Activated T-helper 1 cell treated with anti-CD3 and anti-CD28 coated beads, Interleukin-12 subunit alpha, Interleukin-12 subunit beta, Interleukin-2, Interleukin-4 antibody, amounts not matched to agents 30 ng/mL and 10 ng/mL and 1 ng/mL, durations not matched to agents 14 hours and 24 hours and 36 hours (primary cell): ENCODE measurements around the gene EYS. TPM values are rescaled to one million over a fixed set of nuclear protein-coding genes. Genes with fewer than 3 reads are reported as not detected.
"Not testable (repeated sequence)": the region's sequence is repeated elsewhere in the genome, so short reads cannot be mapped to it uniquely, and the experiment has no call there.

ENCODE experiments used
- DNase-seq: peaks from one replicate; pipeline ENCODE4 v3.0.0; 2021; ENCODE audit warnings: low spot score
- H3K27ac Mint-ChIP-seq: one replicate; pipeline ENCODE4 v1.8.0; 2021; ENCODE audit warnings: mild to moderate bottlenecking, mixed read lengths
- H3K27me3 Mint-ChIP-seq: one replicate; pipeline ENCODE4 v1.8.0; 2022; ENCODE audit warnings: mild to moderate bottlenecking, moderate library complexity, mixed read lengths; ENCODE audit not compliant: insufficient read depth
- H3K36me3 Mint-ChIP-seq: one replicate; pipeline ENCODE4 v1.8.0; 2021; ENCODE audit warnings: low read depth, mixed read lengths
- H3K4me1 Mint-ChIP-seq: one replicate; pipeline ENCODE4 v1.8.0; 2021; ENCODE audit warnings: low read depth, mixed read lengths
- H3K4me3 Mint-ChIP-seq: one replicate; pipeline ENCODE4 v1.8.0; 2021; ENCODE audit warnings: mild to moderate bottlenecking, moderate library complexity, mixed read lengths
- H3K9me3 Mint-ChIP-seq: one replicate; pipeline ENCODE4 v1.8.0; 2021; ENCODE audit warnings: mixed read lengths
- intact Hi-C: fragments of 100-400 bp; cut with micrococcal nuclease; formaldehyde crosslinking; loops from one replicate; pipeline ENCODE4 v1.15.1; 2024
- total RNA-seq: library from RNA; stranded (reverse); gene quantifications from 2 replicates; pipeline ENCODE4 v1.2.3, GENCODE V29; 2022

Gene EYS
- total RNA-seq, 1 donor from 2014 or later, result not detected

DNA sequence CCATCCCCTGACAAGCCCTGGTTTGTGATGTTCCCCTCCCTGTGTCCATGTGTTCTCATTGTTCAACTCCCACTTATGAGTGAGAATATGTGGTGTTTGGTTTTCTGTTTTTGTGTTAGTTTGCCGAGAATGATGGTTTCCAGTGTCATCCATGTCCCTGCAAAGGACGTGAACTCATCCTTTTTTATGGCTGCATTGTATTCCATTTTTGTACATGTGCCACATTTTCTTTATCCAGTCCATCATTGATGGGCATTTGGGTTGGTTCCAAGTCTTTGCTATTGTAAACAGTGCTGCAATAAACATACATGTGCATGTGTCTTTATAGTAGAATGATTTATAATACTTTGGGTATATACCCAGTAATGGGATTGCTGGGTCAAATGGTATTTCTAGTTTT lies 1468.1 kb downstream of the EYS start:
- intact Hi-C loops, H3K27me3 Mint-ChIP-seq, H3K4me3 Mint-ChIP-seq, H3K27ac Mint-ChIP-seq, H3K36me3 Mint-ChIP-seq, H3K9me3 Mint-ChIP-seq, H3K4me1 Mint-ChIP-seq, DNase-seq: not testable (repeated sequence)

DNA sequence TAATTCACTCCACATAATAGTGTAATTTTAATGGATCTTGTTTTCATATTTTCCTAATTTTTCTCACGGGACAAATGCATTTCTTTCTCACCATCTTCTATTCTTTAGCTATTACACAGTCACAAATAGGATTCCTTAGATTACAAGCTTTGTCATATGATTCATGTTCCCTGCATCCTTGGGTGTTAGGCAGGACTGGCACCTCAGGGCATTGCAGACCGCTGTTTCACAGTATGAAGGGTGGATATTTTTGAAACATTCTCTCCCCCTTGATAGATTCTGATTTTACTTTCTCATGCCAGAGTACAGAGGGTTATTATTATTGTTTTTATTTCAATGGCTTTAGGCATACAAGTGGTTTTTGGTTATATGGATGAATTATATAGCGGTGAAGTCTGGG lies 1469.0 kb downstream of the EYS start:
- H3K4me1 Mint-ChIP-seq, result no peaks in the 10 kb centered on the region
- DNase-seq, result no peak
- intact Hi-C loops, result no loop called here
- no peaks in the 10 kb centered on the region for H3K36me3 Mint-ChIP-seq
- no peak overlapping the region for H3K27ac Mint-ChIP-seq
- peaks cover 5% of the 10 kb centered on the region for H3K9me3 Mint-ChIP-seq
- no peak overlapping the region for H3K4me3 Mint-ChIP-seq
- no peaks in the 10 kb centered on the region for H3K27me3 Mint-ChIP-seq

DNA sequence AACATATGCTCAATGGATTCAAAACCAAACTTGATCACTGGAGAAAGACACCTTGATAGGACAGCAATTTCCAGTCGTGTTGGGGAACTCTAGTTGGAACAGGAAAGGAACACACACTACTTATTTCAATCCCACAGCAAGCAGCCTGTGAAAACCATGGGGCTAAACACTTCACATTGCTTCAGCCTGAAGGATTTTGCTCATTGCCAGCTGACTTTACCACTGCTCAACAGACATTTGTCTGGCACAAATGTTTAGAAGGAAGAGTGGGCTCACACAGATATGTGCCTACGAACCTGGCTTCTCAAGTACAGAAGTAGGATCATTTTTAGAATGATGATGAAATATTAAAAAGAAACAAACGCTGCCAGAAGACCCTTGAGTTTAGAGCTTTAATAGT lies 1473.3 kb downstream of the EYS start:
- no peaks in the 10 kb centered on the region for H3K9me3 Mint-ChIP-seq
- H3K27me3 Mint-ChIP-seq, result no peaks in the 10 kb centered on the region
- H3K36me3 Mint-ChIP-seq, result no peaks in the 10 kb centered on the region
- H3K4me3 Mint-ChIP-seq, result no peak overlapping the region
- H3K4me1 Mint-ChIP-seq, result no peaks in the 10 kb centered on the region
- no peak overlapping the region for H3K27ac Mint-ChIP-seq
- intact Hi-C loops, result no loop called here
- DNase-seq, result no peak

DNA sequence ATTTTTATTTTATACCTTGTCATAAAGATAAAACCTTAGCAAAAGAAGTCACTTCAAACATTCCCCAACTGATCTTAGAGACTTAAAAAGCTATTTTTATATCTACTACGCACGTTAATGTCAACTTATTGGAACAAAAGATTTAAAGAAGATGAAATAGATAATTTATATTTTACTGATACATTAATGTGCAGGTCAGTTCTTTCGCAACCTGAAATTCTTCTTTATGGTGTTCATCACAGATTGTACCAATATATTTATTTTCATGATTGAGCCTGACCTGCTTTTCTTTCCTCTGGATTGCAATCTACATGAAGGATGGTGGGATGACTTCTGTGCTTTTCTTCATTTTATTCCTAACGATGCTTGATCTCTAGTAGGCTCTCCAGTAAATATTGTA lies 1475.1 kb downstream of the EYS start:
- H3K27ac Mint-ChIP-seq, result no peak overlapping the region
- H3K9me3 Mint-ChIP-seq, result no peaks in the 10 kb centered on the region
- no peak overlapping the region for H3K4me3 Mint-ChIP-seq

DNA sequence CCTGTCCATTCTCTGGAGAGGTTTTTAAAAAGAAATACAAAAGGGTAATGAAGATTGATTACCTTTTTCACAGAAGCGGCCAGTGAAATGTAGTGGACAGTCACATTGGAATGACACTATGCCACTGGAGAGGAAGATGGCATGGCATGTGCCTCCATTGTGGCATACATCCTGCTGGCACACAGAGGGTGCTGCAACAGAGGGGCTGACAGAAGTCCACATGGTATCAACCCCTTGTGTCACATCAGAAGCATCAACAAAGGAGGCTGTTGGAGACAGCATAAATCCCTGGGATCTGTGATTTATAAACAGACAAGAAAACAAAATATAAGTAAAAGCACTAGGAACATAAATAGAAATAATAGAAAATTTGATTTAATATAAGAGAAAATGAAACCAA lies 1476.5 kb downstream of the EYS start:
- no peaks in the 10 kb centered on the region for H3K27me3 Mint-ChIP-seq
- H3K9me3 Mint-ChIP-seq, result no peaks in the 10 kb centered on the region
- no peak for DNase-seq
- H3K36me3 Mint-ChIP-seq, result no peaks in the 10 kb centered on the region
- no peaks in the 10 kb centered on the region for H3K4me1 Mint-ChIP-seq
- intact Hi-C loops, result no loop called here
- H3K27ac Mint-ChIP-seq, result no peak overlapping the region
- H3K4me3 Mint-ChIP-seq, result no peak overlapping the region

More for the DNA sequence above, 1475.1 kb downstream of the EYS start:
- no peaks in the 10 kb centered on the region for H3K4me1 Mint-ChIP-seq
- no peaks in the 10 kb centered on the region for H3K36me3 Mint-ChIP-seq
- H3K27me3 Mint-ChIP-seq, result no peaks in the 10 kb centered on the region
- DNase-seq, result no peak
- intact Hi-C loops, result no loop called here

DNA sequence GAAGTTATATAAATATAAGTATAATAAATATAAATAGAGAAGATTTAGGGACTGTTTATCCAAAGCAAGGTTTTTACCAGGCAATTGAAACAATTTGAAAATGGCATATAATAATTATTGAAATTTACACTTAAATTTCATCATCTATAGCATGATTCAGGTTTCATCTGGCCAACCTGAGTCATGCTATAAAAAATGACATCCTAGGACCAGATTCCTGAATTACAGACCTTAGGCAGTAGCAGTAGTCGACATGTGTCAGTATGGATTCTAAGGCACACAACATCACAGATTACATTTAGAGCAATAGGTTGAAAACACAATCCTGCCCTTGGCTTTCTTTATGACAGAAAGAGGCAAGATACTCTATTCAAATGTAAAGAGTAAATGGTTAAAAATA lies 1479.2 kb downstream of the EYS start:
- H3K9me3 Mint-ChIP-seq, result no peaks in the 10 kb centered on the region
- no peak overlapping the region for H3K4me3 Mint-ChIP-seq
- no peak overlapping the region for H3K27ac Mint-ChIP-seq
- H3K36me3 Mint-ChIP-seq, result no peaks in the 10 kb centered on the region
- intact Hi-C loops, result no loop called here
- H3K27me3 Mint-ChIP-seq, result no peaks in the 10 kb centered on the region
- no peak for DNase-seq
- no peaks in the 10 kb centered on the region for H3K4me1 Mint-ChIP-seq

DNA sequence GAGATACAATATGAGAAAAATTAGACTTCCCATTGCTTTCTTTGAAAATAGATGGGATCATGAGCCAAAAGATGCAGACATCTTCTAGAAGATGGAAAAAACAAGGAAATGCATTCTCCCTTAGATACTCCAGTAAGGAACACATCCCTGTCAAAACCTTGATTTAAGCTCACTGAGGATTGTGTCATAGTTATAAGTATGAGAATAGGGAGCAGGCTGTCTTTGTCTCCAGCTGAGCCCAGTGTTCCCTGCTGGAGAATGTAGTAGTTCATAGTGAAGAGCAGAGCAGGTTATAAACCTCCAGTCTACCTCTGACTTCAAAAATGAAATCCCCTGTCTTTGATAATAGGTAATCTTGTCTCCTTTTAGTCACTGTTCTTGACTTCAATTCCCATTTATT lies 1481.5 kb downstream of the EYS start:
- Mint-ChIP-seq H3K9me3 (no peaks in the 10 kb centered on the region), H3K36me3 (no peaks in the 10 kb centered on the region), H3K27me3 (no peaks in the 10 kb centered on the region), H3K27ac (no peak overlapping the region), H3K4me1 (no peaks in the 10 kb centered on the region), H3K4me3 (no peak overlapping the region)
- no peak for DNase-seq
- intact Hi-C loops, result no loop called here

DNA sequence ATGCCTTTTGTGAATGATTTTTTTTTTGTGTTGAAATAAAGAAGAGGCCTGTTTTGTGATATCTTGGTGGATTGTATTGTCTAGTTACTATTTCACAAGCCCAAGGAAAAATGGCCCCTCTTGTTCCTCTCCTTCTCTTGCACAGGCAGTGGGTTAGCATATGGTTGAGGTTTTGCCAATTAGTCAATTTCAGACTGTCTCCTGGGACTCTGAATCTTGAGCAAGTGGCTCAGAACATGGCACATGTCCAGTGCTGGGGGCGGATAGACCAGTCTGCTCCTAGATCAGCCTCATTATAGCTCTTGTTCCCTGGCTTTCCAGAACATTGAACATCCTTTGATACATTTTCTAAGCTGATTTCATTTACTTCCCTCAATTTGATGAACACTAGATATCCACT lies 1482.2 kb downstream of the EYS start:
- no peak for DNase-seq
- no peaks in the 10 kb centered on the region for H3K36me3 Mint-ChIP-seq
- intact Hi-C loops, result no loop called here
- H3K4me1 Mint-ChIP-seq, result no peaks in the 10 kb centered on the region
- H3K27me3 Mint-ChIP-seq, result no peaks in the 10 kb centered on the region
- H3K9me3 Mint-ChIP-seq, result no peaks in the 10 kb centered on the region
- H3K27ac Mint-ChIP-seq, result no peak overlapping the region
- H3K4me3 Mint-ChIP-seq, result no peak overlapping the region

DNA sequence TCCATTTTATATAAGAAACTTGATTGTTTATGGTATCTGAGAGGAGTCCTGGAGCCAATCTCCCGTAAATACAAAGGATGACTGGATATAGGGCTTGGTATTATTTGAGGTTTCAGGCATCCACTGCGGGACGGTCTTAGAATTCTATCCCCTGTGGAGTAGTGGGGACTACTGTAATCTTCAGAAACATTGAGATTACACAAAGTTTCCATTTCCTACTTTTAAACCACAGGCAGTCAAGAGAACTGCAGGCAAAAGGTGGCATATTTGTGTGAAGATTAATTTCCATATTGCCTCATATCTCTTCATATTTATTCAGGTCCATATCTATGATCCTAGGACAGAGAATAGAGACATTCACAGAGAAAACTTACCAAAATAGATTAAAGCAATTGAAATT lies 1485.2 kb downstream of the EYS start:
- Mint-ChIP-seq H3K4me3 (no peak overlapping the region), H3K9me3 (no peaks in the 10 kb centered on the region), H3K36me3 (no peaks in the 10 kb centered on the region), H3K27me3 (no peaks in the 10 kb centered on the region), H3K27ac (no peak overlapping the region), H3K4me1 (no peaks in the 10 kb centered on the region)
- intact Hi-C loops, result no loop called here
- no peak for DNase-seq

DNA sequence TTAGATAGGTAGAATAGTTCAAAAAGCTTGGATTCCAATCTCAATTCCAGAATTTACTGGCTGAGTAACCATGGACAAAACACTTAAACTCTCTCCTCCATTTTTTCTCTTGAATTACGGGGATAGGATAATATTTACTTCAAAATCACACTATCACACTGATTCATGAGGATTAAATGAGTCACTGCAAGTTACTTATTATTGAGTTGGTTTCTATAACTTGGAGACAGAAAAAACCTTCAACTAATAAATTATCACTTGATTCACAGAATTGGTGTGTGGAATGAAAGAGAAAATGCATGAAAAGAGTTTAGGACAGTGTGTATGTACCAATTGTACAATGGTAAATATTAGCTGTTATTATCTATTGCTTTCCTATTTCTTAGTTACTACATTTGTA lies 1486.2 kb downstream of the EYS start:
- no peaks in the 10 kb centered on the region for H3K36me3 Mint-ChIP-seq
- H3K27me3 Mint-ChIP-seq, result no peaks in the 10 kb centered on the region
- no peaks in the 10 kb centered on the region for H3K9me3 Mint-ChIP-seq
- H3K4me1 Mint-ChIP-seq, result no peaks in the 10 kb centered on the region
- no peak overlapping the region for H3K27ac Mint-ChIP-seq
- H3K4me3 Mint-ChIP-seq, result no peak overlapping the region
- DNase-seq, result no peak
- intact Hi-C loops, result no loop called here

DNA sequence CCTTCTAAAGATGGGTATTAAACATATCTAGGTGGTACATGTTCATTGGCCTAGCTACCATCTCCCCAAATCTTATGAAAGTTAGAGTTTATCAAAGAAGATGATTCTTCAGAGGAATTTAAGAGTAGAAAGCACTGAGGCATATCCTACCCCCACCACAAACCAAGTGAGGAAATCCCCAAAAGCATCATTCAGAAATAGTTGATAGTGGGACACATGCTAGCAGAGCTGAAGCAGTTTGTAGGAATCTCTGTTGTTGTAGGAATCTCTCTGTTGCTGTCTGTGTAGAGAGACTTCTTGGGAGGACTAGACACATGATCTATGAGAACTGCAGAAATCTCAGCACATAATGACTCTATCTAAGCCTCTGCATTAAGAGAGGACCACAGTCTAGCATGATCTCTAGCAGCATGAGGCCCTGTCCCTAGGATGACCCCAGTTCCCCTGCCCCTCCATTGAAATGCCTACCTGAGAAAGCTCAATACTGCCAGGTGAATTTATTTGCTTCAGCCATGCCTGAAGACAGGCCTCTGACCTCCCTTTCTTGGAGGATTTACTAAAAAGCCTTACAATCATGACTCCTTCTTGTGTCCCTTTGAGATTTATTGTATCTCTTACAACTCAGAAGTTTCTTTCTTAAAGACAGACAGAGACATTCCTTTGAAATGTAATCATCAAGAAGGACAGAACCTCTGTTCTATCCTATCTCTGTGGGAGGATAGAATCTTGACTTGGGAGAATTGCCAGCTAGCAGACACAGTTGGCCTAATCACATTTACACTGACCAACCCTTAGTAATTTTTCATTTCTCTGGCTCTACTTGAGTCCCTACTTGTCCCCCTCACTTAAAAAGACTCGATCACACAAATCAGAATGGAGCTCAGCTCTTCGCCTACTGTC lies 1489.1 kb downstream of the EYS start:
- no peak for DNase-seq
- Mint-ChIP-seq H3K27me3 (no peaks in the 10 kb centered on the region), H3K4me3 (no peak overlapping the region), H3K4me1 (no peaks in the 10 kb centered on the region), H3K36me3 (no peaks in the 10 kb centered on the region), H3K27ac (no peak overlapping the region), H3K9me3 (no peaks in the 10 kb centered on the region)
- intact Hi-C loops, result no loop called here

DNA sequence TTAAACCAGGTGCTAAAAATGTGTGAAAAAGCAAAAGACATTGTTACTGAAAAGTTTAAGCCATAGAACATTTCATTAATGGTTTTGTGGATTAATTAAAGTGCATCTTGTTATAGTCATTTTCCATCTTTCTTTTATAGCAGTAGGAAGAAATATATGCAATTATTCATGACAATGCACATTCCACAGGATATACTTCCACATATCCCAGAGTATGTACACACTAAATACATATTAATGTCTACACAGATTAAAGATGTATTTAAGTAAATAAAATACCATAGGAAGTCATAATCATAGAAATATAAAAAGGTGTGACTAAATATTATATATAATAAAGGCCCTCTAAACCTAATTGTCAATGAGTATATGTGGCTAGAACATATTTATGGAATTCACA lies 1492.7 kb downstream of the EYS start:
- Mint-ChIP-seq H3K36me3 (no peaks in the 10 kb centered on the region), H3K9me3 (no peaks in the 10 kb centered on the region), H3K27me3 (no peaks in the 10 kb centered on the region), H3K4me1 (no peaks in the 10 kb centered on the region), H3K27ac (no peak overlapping the region), H3K4me3 (no peak overlapping the region)
- intact Hi-C loops, result no loop called here
- no peak for DNase-seq

DNA sequence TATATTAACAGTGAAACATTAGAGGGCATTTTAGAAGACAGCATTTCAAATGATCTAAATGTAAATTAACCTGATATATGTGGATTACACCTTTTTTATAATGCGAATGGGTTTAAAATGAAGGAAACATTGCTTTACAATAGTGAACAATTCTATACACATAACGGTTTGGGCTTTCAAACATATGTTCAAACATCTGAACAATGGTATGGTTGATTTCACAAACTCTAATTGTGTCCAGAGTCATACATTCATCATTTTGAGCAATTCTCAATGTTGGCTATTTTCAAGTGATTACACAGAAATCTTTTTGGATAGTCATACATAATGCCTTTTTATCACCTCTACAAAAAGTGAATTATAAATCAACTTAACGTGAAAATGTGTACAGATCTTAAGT lies 1493.3 kb downstream of the EYS start:
- Mint-ChIP-seq H3K4me3 (no peak overlapping the region), H3K27me3 (no peaks in the 10 kb centered on the region), H3K27ac (no peak overlapping the region), H3K9me3 (no peaks in the 10 kb centered on the region), H3K4me1 (no peaks in the 10 kb centered on the region), H3K36me3 (no peaks in the 10 kb centered on the region)
- intact Hi-C loops, result no loop called here
- no peak for DNase-seq

DNA sequence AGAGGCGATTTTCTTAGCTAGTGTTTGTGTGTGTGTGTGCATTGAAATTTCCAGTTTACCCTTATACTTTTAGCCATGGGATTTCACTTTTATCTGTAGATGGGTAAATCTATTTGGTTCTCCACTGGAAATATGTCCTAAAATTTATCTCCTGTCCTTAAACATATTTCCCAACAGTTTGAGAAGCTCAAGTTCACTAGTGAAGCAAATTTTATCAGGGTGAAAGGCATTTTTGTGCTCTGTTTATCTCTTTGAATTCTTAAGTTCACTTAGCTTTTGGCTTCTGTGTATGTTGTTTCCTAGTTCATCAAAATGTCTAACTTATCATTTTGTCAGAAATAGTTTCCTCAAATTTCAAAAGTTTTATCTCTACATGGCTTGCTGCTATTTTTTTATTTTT lies 1509.8 kb downstream of the EYS start:
- Mint-ChIP-seq H3K9me3 (peaks cover 9% of the 10 kb centered on the region), H3K36me3 (no peaks in the 10 kb centered on the region), H3K27me3 (no peaks in the 10 kb centered on the region), H3K27ac (no peak overlapping the region), H3K4me1 (no peaks in the 10 kb centered on the region), H3K4me3 (no peak overlapping the region)
- no peak for DNase-seq
- intact Hi-C loops, result no loop called here
